Cortex of kidney (tissue), 1 donor: ENCODE data around the gene GBE1.

Experiments
- DNase-seq: peaks from one replicate; lab custom pipeline; 2025; lab: John Stamatoyannopoulos, UW

GBE1 gene

GRCh38 chr3:81699536-81700320, 61.7 kb downstream of the GBE1 start:
- no peak for DNase-seq

GRCh38 chr3:81696090-81696489, 65.4 kb downstream of the GBE1 start:
- DNase-seq: no peak

- no peak for DNase-seq
Measured at GRCh38 chr3:81695302-81695701, 66.1 kb downstream of the GBE1 start.

- no peak for DNase-seq
Measured at GRCh38 chr3:81694662-81695061, 66.8 kb downstream of the GBE1 start.

- DNase-seq: no peak
Measured at GRCh38 chr3:81692766-81693165, 68.7 kb downstream of the GBE1 start.

- no peak for DNase-seq
Measured at GRCh38 chr3:81689617-81690016, 71.8 kb downstream of the GBE1 start.

- DNase-seq: no peak
Measured at GRCh38 chr3:81684751-81685395, 76.6 kb downstream of the GBE1 start.

- no peak for DNase-seq
Measured at GRCh38 chr3:81676706-81677456, 84.6 kb downstream of the GBE1 start.

GRCh38 chr3:81674690-81675089, 86.8 kb downstream of the GBE1 start:
- DNase-seq: no peak

GRCh38 chr3:81668283-81668682, 93.2 kb downstream of the GBE1 start:
- no peak for DNase-seq

GRCh38 chr3:81666502-81667121, 94.8 kb downstream of the GBE1 start:
- DNase-seq: no peak

GRCh38 chr3:81663114-81663513, 98.3 kb downstream of the GBE1 start:
- no peak for DNase-seq

GRCh38 chr3:81660036-81660435, 101.4 kb downstream of the GBE1 start:
- no peak for DNase-seq

GRCh38 chr3:81658322-81658997, 103.0 kb downstream of the GBE1 start:
- DNase-seq: no peak

- DNase-seq: no peak
Measured at GRCh38 chr3:81651139-81651538, 110.3 kb downstream of the GBE1 start.

- no peak for DNase-seq
Measured at GRCh38 chr3:81650187-81650586, 111.3 kb downstream of the GBE1 start.

GRCh38 chr3:81645248-81645647, 116.2 kb downstream of the GBE1 start:
- DNase-seq: no peak

GRCh38 chr3:81643721-81644120, 117.7 kb downstream of the GBE1 start:
- DNase-seq: no peak

GRCh38 chr3:81638480-81638879, 123.0 kb downstream of the GBE1 start:
- no peak for DNase-seq

GRCh38 chr3:81632659-81633058, 128.8 kb downstream of the GBE1 start:
- DNase-seq: no peak

- DNase-seq: no peak
Measured at GRCh38 chr3:81624756-81625155, 136.7 kb downstream of the GBE1 start.

GRCh38 chr3:81622395-81622794, 139.1 kb downstream of the GBE1 start:
- no peak for DNase-seq
